HPDE6-E6E7 (cell line): ENCODE measurements around the gene KIFC3.
A peak's percentile ranks its signal among the peaks of the same experiment; 100 is the strongest.
"Not testable (repeated sequence)": the region's sequence is repeated elsewhere in the genome, so short reads cannot be mapped to it uniquely, and the experiment has no call there.

Source experiments
- DNase-seq: peaks from one replicate; pipeline ENCODE4 v3.0.0; 2011; ENCODE audit warnings: missing footprints; ENCODE audit errors: extremely low spot score

Gene KIFC3

DNA sequence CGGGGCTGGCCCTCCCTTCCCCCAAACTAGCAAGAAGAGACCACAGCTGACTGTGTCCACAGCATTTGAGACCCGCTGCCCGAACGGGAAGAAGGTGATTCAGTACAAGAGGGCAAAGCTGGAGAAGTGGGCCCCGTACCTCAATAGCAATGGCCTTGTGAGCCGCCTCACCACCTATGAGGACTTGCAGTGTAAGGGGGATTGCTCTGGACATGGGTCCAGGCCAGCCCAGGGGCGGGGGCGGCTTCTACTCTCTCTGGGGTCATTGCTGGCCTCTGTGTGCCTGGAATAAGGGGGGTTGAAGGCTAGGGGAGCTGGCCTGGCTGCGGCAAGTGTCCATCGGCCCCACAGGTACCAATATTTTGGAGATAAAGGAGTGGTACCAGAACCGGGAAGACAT, 79.6 kb downstream of the KIFC3 start:
- no peak for DNase-seq

DNA sequence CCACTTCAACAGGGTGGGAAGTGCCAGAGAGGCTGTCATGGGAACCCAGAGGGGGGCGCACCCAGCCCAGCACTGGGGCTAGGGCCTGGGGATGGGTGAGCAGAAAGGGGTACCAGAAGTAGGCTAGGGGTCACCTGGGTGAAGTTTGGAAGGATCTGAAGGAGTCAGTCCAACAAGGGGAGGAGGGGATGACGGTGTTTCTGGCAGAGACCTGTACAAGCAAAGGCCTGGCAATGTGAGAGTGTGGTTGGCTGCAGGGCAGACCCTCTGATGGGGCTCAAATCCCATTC, 80.1 kb downstream of the KIFC3 start:
- DNase-seq = no peak

DNA sequence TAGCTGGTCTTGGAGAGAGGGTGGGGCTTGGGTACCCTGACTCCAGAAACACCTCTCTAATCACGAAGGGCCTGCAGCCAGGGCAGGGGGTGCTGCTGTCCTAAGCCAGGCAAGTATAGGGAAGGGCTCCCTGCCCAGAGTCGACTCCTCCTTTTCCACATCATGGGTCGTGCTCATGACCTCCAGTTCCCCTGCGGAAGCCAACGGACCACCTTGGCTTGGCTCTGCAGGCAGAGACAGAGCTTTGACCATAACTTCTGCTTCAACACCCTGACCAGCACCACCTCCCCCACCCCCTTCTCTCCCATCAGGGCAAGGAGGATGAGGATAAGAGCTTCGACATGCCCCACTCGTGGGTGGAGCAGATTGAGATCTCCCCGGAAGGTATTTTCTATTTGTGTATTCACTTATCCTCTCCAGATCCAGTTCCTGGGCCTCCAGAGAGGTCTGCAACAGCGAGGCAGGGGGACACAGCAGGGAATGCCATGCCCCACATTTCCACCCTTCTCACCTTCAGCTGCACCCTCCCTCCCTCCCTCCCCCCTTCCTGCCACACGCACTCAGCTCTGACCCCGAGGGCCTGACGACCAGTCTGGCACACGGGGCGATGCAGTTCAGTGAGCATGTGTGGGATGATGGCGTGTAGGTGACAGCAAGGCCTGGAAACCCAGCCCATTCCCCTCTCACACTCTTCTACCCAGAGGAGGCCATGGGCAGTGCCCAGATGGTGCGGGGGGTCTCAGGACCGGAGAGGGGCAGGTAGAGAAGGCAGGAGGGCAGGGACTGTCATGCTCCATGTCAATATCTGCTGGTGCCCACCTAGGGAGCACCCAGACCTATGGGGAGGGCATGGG, 80.7 kb downstream of the KIFC3 start:
- no peak for DNase-seq

DNA sequence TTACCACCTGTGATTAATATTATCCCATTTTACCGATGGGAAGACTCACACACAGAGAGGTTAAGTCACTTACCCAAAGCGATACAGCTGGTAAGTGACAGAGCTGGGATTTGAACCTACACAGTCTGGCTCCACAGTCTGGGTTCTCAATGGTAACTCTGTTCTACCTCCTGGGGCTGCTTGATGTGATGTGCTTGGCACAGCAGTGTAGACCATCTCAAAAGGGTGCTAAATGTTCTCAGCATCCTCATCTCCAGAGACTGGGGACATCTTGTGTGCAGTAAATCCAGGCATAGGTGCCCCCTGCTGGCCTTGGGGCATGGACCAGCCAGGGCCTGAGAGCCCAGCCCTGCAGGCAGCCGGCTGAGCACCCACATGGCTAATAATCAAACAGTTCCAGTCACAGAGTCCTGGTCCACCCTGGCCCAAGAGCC, 82.1 kb downstream of the KIFC3 start:
- peak; percentile 65 for DNase-seq

DNA sequence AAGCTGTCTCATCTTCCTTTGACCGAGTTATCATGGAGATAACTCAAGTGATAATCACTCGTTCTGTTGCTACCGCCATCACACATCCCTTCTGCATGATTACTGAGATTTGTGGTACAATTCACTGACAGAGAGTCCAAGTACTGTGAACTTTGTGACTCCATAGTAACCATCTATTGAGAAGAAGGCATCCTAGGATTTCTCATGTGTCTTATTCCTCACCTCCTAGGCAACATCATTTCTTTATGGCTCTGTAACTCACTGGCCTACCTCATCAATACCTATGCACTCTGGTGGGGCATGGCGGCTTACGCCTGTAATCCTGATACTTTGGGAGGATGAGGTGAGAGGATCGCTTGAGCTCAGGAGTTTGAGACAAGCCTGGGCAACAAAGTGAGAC, 88.2 kb downstream of the KIFC3 start:
- DNase-seq = no peak

DNA sequence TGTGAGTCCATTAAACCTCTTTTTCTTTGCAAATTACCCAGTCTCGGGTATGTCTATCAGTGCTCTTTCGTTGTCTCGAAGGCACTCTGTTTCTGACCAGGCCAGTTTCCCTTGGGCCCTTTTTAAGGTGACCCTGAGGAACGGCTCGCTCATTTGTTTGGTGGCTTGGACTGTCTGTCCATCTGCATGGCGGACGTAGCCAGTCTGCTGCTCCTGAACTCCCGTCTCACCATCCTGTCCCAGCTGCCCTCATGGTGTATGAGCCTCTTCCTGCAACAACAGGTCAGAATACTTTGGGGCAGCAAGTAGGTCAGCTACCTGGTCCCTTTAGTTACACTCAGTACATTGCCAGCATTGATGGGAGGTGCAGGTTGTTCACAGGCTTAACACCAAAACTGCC, 88.7 kb downstream of the KIFC3 start:
- no peak for DNase-seq

DNA sequence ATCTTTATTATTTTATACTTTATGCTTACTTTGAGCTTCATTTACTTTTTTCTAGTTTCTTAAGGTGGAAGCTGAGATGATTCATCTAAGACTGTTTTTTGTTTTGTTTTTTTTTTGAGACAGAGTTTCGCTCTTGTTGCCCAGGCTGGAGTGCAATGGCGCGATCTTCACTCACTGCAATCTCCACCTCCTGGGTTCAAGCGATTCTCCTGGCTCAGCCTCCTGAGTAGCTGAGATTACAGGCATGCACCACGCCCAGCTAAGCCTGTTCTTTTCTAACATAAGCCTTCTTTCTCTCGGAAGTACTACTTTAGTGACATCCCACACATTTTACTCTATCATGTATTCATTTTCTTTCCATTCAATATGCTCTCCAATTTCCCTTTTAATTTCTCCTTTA, 89.7 kb downstream of the KIFC3 start:
- DNase-seq = not testable (repeated sequence)

DNA sequence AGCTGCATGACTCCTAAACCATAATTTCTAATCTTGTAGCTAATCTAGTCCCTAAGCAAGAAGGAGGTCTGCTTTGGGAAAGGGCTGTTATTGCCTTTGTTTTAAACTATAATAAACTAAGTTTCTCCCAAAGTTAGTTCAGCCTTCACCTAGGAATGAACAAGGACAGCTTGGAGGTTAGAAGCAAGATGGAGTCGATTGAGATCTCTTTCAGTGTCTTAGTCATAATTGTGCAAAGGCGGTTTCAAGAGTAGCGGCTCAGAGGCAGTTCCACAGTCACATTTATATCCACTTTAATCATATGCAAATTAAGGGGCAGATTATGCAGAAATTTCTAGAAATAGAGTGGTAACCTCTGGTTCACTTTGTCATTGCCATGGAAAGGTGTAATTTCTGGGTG, 90.3 kb downstream of the KIFC3 start:
- DNase-seq = no peak

DNA sequence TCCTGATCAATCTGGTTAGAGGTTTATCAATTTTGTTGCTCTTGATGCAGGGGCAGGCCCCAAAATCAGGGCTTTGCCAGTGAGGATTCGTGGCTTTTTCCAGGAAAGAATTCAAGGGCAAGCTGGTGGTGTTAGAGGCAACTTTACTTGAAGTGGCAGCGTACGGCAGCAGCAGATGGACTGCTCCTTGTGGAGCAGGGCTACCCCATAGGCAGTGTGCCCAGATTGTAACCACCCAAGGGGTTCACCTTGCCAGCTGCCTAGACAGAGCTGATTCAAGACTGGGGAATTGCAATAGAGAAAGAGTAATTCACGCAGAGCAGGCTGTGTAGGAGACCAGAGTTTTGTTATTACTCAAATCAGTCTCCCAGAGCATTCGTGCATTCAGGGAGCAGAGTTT, 90.9 kb downstream of the KIFC3 start:
- no peak for DNase-seq

DNA sequence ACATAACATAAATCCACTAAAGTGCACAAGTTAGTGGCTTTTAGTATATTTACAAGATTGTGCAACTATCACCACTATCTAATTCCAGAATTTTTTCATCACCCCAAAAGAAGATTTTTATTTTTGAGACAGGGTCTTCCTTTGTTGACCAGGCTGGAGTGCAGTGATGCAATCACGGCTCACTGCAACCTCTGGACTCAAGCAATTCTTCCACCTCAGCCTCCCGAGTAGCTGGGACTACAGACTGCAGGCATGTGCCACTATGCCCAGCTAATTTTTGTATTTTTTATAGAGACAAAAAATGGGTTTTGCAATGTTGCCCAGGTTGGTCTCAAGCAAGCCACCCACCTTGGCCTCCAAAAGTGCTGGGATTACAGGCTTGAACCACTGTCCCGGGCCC, 92.6 kb downstream of the KIFC3 start:
- no peak for DNase-seq
